Smooth muscle cell (in vitro differentiated cells): ENCODE measurements around the gene CHRD. TPM values are rescaled to one million over a fixed set of nuclear protein-coding genes. Genes with fewer than 3 reads are reported as not detected.

Experiments
- DNase-seq: peaks from one replicate; lab custom pipeline; 2025; ENCODE audit not compliant: unreplicated experiment; lab: John Stamatoyannopoulos, UW
- H2AFZ ChIP-seq: fragments of 200-600 bp; sonication (generic); 2 replicates; pipeline ENCODE4 v1.6.0; 2016; ENCODE audit warnings: antibody characterized with exemption, low read depth, mild to moderate bottlenecking
- H3F3A ChIP-seq: fragments of 200-600 bp; sonication (generic); 2 replicates; pipeline ENCODE4 v1.6.0; 2017; ENCODE audit warnings: antibody characterized with exemption, low read depth
- H3K27ac ChIP-seq: fragments of 200-600 bp; sonication (generic); 2 replicates; pipeline ENCODE4 v1.5.1; 2016; ENCODE audit warnings: low read depth, mild to moderate bottlenecking
- H3K27me3 ChIP-seq: fragments of 200-600 bp; sonication (generic); 2 replicates; pipeline ENCODE4 v1.6.1; 2016; ENCODE audit warnings: low read depth, mild to moderate bottlenecking
- H3K36me3 ChIP-seq: fragments of 200-600 bp; sonication (generic); 2 replicates; pipeline ENCODE4 v1.5.1; 2016; ENCODE audit warnings: low read depth
- H3K4me1 ChIP-seq: fragments of 200-600 bp; sonication (generic); 2 replicates; pipeline ENCODE4 v1.5.1; 2016; ENCODE audit warnings: low read depth
- H3K4me2 ChIP-seq: fragments of 200-600 bp; sonication (generic); 2 replicates; pipeline ENCODE4 v1.6.0; 2016; ENCODE audit warnings: mild to moderate bottlenecking
- H3K4me3 ChIP-seq: fragments of 200-600 bp; sonication (generic); 2 replicates; pipeline ENCODE4 v1.5.1; 2016; ENCODE audit warnings: mild to moderate bottlenecking
- H3K79me2 ChIP-seq: fragments of 200-600 bp; sonication (generic); 2 replicates; pipeline ENCODE4 v1.6.0; 2016; ENCODE audit warnings: low read depth, mild to moderate bottlenecking
- H3K9ac ChIP-seq: fragments of 200-600 bp; sonication (generic); 2 replicates; pipeline ENCODE4 v1.6.0; 2016; ENCODE audit warnings: low read depth
- H3K9me3 ChIP-seq: fragments of 200-600 bp; sonication (generic); replicated peaks from 2 replicates; pipeline ENCODE4 v1.5.1; 2016; ENCODE audit warnings: low read depth
- H4K20me1 ChIP-seq: fragments of 200-600 bp; sonication (generic); 2 replicates; pipeline ENCODE4 v1.6.0; 2016; ENCODE audit warnings: low read depth
- WGBS: methylation state at CpG from one replicate; pipeline ENCODE4 v1.1.7; 2016; ENCODE audit warnings: low lambda C conversion rate; 5-methylcytosine and 5-hydroxymethylcytosine counted together
- polyA plus RNA-seq: library from polyadenylated mRNA; unstranded; fragments of >200 nt; fragmentation: Nextera tagmentation; extraction: Ambion mirVana; gene quantifications from 2 replicates; pipeline ENCODE4 v1.2.1, GENCODE V29; 2016
- total RNA-seq: library from RNA; depleted of rRNA; stranded (reverse); fragments of >200 nt; gene quantifications from 2 replicates; pipeline ENCODE4 v1.2.3, GENCODE V29; 2014
- TF ChIP-seq, protein P1 (sequence below): fragments of 200-600 bp; sonication (generic); IDR thresholded peaks from 2 replicates; pipeline ENCODE4 v1.5.1; 2017; ENCODE audit warnings: borderline replicate concordance, mild to moderate bottlenecking, antibody characterized with exemption; ENCODE audit not compliant: insufficient read depth, poor library complexity, severe bottlenecking

CHRD gene
- total and polyA plus RNA-seq, 2 experiments from 2014 or later, result 1.5 to 2.5 TPM

DNA sequence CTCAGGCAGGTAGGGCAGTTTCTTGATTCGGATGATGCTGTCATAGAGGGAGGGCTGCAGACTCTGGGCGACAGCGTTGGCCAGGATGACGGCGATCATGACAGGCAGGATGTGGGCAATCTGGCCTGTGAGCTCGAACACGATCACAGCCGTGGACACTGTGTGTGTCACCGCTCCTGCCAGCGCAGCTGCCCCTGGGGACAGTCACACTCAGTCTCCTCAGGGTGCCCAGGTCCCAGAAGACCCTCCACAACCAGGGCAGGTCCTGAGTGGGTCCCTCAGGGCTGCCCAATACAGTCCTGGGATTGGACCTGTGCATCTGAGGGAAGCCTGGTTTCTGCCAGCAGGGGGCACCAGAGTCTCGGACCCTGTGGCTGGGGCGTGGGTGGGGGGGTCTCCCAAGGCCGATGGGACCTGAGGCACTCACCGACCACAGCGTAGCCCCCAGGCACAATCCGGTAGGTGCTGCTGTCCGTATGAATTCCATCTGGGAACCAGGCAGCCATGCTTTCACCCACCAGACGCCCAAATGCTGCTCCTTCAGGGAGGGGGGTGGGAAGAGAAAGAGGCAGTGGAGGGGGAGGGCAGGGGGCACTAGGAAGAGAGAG lies 25.6 kb upstream of the CHRD start:
- H3K9me3 ChIP-seq, result no peaks in the 10 kb centered on the region
- no peaks in the 10 kb centered on the region for H3K27me3 ChIP-seq
- TF ChIP-seq, protein P1, sequence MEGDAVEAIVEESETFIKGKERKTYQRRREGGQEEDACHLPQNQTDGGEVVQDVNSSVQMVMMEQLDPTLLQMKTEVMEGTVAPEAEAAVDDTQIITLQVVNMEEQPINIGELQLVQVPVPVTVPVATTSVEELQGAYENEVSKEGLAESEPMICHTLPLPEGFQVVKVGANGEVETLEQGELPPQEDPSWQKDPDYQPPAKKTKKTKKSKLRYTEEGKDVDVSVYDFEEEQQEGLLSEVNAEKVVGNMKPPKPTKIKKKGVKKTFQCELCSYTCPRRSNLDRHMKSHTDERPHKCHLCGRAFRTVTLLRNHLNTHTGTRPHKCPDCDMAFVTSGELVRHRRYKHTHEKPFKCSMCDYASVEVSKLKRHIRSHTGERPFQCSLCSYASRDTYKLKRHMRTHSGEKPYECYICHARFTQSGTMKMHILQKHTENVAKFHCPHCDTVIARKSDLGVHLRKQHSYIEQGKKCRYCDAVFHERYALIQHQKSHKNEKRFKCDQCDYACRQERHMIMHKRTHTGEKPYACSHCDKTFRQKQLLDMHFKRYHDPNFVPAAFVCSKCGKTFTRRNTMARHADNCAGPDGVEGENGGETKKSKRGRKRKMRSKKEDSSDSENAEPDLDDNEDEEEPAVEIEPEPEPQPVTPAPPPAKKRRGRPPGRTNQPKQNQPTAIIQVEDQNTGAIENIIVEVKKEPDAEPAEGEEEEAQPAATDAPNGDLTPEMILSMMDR, result peak; percentile 83
- no peak overlapping the region for H3K27ac ChIP-seq
- no peak overlapping the region for H3K4me3 ChIP-seq
- H3K36me3 ChIP-seq, result no peaks in the 10 kb centered on the region
- H3K9ac ChIP-seq, result no peak overlapping the region
- H3K4me2 ChIP-seq, result no peak overlapping the region
- 68% methylated on average over 18 of the region's 18 CpGs for WGBS
- no peaks in the 10 kb centered on the region for H3K4me1 ChIP-seq
- no peak for DNase-seq
- H2AFZ ChIP-seq, result no peak overlapping the region
- H4K20me1 ChIP-seq, result no peaks in the 10 kb centered on the region
- no peaks in the 10 kb centered on the region for H3K79me2 ChIP-seq
- H3F3A ChIP-seq, result peaks cover under 1% of the 10 kb centered on the region

DNA sequence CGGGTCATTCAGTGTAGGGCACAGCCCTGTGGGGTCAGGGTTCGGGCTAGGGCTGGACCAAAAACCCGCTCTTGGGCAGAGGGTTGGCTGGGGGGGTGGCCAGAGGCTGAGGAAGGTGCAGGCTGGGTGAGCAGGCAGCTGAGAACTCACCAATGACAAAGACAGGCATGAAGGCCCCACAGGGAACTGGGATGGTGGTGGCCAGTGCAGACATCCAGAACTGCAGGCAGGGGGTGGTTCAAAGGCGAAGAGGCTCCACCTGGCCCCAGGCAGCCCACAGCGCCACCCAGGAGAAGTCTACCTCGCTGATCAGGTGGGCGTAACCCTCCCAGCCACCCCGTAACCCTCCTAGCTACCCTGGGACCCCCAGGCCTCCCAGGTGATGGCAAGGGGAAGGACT lies 25.1 kb upstream of the CHRD start:
- Histone ChIP-seq H4K20me1 (no peaks in the 10 kb centered on the region), H3K9ac (no peak overlapping the region), H3K4me2 (no peak overlapping the region), H2AFZ (no peak overlapping the region), H3K27ac (no peak overlapping the region), H3K36me3 (no peaks in the 10 kb centered on the region), H3K4me3 (no peak overlapping the region), H3K27me3 (no peaks in the 10 kb centered on the region), H3K4me1 (no peaks in the 10 kb centered on the region), H3K79me2 (no peaks in the 10 kb centered on the region), H3F3A (no peaks in the 10 kb centered on the region), H3K9me3 (no peaks in the 10 kb centered on the region)
- WGBS, result 89% methylated on average over 8 of the region's 8 CpGs
- TF ChIP-seq, protein P1, result no peak
- no peak for DNase-seq

DNA sequence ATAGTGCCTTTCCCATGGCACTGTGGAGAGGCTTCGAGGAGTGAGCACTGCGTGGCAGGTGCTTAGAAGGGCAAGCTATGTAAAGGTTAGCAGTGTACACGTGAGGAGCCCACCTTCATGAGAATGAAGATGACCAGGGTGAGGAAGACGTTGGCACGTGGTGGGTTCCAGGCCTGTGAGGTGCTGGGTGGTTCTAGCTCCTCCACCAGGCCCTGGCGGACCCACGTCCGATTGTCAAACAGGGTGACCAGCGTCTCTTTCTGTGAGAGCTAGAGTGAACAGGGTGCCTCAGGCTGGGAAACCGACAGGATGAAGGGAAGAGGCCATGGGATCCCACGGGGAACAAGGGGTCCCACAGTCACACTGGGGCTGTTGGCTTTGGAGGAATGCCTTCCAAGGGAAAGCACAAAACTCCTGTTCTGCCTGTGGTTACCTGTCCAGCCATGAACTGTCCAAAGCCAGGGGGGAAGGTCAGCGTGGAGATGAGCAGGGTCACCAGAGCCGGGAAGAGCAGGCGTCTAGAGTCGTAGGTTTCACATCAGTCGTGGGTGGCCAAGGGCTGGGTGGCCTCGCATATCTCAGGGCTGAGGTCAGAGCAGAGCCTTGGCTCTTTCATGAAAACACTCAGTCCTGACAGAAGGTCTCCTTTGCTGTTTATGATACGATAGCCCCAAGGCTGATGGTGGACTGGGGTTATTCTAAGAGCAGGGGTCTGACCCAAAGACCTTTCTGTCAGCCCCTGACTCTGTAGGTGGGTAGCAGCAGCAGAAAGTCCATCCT lies 24.4 kb upstream of the CHRD start:
- Histone ChIP-seq H3K27ac (no peak overlapping the region), H3K9ac (no peak overlapping the region), H3K4me2 (peak overlapping the region; percentile 19), H3K4me3 (no peak overlapping the region), H3K9me3 (no peaks in the 10 kb centered on the region), H4K20me1 (no peaks in the 10 kb centered on the region), H2AFZ (no peak overlapping the region), H3F3A (no peaks in the 10 kb centered on the region), H3K27me3 (no peaks in the 10 kb centered on the region), H3K36me3 (no peaks in the 10 kb centered on the region), H3K4me1 (peaks cover 3% of the 10 kb centered on the region), H3K79me2 (no peaks in the 10 kb centered on the region)
- DNase-seq, result no peak
- TF ChIP-seq, protein P1, result no peak
- WGBS, result 70% methylated on average over 18 of the region's 18 CpGs
